Stimulated activated CD4-positive, alpha-beta T cell treated with anti-CD3 and anti-CD28 coated beads, Interleukin-1b, Interleukin-23, amount 100 ng/mL, for 48 hours (primary cell): Measurements from ENCODE around the gene SAMD4A.
"Not testable (repeated sequence)": the region's sequence is repeated elsewhere in the genome, so short reads cannot be mapped to it uniquely, and the experiment has no call there.

Source experiments
- DNase-seq: peaks from one replicate; pipeline ENCODE4 v3.0.0-alpha.2; 2020

Gene SAMD4A

DNA sequence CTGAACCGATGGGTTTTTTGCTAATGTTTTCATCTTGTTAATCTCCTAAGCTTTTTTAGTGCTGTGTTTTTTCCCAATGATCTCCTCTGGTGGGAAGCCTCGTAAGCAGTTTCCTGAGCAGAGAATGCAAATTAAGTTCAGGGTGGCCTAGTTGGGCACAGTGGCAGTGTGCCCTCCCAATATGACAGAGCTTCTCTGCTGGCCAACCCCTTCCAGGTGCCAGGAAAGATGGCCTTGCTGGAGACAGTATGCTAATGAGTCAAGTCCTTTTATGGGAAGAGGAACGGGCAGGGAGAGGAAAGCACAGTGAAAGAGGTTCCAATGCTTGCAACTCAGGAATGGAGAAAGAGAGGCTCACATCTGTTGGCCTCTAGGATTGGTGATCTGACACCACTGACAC is 219.9 kb downstream of the SAMD4A start:
- no peak for DNase-seq

GRCh38 chr14:54787261-54787660 is 220.3 kb downstream of the SAMD4A start:
- no peak for DNase-seq

DNA sequence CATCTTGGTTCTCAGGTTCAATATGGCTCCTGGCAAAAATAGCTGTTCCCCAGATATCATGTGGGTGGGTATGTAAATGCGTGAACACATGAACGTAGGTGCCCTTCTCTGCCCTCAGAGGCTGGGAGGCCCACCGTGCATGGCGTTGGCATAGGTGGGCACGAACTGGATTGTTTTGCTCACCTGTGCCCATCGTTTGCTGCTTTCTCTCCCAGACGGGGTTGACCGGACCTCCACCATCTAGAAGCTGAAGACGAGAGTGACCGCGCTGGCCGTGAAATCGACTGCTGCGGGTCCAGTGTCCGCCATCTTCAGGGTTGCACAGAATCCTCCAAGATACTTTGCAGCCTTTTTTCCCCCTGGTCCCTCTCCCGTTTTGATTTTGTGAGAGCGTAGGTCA is 221.8 kb downstream of the SAMD4A start:
- DNase-seq = no peak

DNA sequence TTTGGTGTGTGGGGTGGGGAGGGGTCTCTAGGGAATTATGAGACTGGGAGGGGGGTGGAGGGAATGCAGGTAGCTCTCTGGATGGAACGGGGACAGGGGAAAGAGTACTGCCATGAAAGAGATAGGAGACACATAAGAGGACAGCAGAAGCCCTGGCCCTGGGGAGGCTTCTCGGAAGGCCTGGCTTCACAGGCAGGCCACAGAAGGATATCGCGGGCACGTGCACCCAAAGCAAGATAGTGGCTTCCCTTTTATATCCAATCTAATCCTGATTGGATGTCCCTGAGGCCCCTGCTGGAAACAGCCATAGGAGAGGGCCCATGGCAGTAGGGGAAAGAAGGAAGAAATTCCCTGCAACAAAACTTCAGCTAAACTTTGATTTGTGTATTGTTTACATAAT is 222.2 kb downstream of the SAMD4A start:
- no peak for DNase-seq

DNA sequence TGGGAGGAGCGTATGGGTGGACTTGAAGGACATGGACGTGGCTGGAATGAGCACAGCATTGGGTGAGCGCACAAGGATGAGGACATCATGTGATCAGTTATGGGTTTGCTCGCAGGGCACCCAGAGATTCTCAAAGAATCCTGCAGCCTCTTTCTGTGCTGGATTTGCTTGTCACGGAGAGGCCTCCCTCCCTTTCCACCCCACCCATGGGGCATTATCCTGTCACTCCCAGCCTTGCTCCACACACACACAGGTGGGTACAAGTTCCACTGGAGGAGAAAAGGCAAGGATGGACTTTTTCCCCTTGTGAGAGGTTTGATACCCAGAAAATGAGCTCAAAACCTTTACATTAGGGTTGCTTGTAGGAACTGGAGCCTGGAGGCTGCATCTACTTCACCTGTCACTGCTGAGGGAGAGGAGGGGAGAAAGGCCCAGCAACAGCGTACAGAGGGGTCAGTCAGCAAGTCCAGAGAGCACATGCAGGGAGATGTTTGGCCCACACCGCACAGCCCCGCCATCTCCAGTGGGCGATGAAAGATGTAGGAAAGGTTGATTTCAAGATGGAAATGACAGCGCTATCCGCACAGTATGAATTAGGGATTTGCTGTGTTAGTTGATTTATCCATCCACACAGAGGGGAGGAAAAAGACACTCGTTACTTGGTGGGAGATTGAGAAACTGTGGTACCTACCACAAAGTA is 223.0 kb downstream of the SAMD4A start:
- DNase-seq = no peak

DNA sequence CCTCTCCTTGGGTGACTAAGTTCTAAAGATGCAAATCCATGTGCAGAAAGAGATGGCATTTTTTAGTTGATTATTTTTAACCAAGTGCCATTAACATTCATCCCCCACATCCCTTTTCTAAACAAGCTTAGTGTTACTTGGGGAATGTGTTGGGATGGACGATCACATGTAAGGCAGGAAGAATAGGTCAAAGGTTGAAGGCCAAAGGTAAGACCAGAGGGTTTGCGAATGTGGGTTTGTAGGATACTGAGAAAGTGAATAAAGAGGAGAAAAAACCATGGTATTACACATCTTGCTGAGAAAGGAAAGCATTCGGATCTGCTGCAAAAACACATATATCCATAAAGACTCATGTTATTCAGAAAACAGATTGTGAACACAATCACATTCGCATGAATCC is 224.1 kb downstream of the SAMD4A start:
- DNase-seq = no peak

- DNase-seq = no peak
Measured at GRCh38 chr14:54792288-54792687, 225.4 kb downstream of the SAMD4A start.

DNA sequence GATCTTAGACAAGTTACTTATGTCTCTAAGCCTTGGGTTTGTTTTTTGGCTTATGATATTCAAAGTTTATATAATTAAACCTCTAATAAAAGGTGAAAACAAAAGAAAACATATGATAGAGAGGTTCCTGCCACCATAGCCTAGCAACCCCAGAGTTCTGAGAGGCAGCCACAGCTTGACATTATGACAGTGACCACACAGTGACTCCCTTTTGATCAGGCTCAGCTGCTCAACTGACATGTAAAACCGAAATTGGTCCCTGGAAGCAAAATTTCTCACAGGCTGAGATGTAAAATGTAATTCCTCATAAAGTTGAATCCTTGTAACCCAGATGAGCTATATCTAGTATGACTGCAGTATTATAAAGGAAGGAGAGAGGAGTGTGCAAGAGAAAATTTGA is 227.2 kb downstream of the SAMD4A start:
- no peak for DNase-seq

- DNase-seq = no peak
Measured at GRCh38 chr14:54794796-54795195, 227.9 kb downstream of the SAMD4A start.

- no peak for DNase-seq
Measured at GRCh38 chr14:54796961-54797360, 230.0 kb downstream of the SAMD4A start.

- DNase-seq = no peak
Measured at GRCh38 chr14:54797556-54797955, 230.6 kb downstream of the SAMD4A start.

DNA sequence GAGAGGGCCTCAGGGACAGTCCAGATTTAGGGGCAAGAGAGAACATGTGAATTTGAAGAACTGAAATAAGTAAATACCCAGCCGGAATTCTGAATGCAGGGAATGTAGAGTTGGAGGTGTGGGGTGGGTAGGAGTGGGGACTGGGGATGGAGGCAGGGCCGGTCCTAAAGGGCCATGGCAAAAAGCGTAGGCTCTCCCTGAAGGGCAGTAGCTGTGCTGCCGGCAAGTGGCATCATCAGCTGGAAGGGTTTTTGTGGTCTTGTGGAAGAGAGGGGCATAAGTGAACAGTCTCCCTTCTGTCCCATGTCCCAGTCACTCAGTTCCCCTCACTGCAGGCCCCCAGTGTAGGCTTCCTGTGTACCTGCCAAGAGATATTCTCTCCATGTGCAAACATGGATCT is 231.1 kb downstream of the SAMD4A start:
- no peak for DNase-seq

DNA sequence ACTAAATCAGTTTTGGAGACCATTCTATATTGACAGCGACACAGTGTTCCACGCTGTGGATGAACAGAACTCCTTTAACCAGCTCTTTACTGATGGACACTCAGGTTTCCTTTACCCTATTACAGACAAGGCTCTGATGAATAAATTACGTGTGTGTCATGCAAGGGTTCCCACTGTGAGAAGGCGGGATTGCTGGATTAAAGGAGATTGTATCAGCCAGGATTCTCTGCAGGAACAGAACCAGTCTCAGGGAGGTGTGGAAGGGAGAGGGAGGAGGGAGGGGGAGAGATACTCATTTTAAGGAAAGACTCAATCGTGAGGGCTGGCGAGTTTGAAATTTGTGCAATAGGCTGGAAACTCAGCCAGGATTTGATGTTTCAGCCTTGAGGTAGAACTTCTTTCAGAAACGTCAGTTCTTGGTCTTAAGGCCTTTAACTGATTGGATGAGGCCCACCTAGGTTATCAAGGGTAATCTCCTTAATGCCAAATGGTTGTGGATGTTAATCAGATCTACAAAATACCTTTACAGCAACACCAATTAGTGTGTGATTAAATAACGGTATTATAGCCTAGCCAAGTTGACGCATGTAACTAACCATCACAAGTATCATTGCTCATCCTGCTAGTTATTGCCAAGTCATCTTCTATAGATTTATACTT is 231.7 kb downstream of the SAMD4A start:
- DNase-seq = no peak

- DNase-seq = not testable (repeated sequence)
Measured at GRCh38 chr14:54801482-54801881, 234.6 kb downstream of the SAMD4A start.

GRCh38 chr14:54803396-54803795 is 236.5 kb downstream of the SAMD4A start:
- DNase-seq = no peak

DNA sequence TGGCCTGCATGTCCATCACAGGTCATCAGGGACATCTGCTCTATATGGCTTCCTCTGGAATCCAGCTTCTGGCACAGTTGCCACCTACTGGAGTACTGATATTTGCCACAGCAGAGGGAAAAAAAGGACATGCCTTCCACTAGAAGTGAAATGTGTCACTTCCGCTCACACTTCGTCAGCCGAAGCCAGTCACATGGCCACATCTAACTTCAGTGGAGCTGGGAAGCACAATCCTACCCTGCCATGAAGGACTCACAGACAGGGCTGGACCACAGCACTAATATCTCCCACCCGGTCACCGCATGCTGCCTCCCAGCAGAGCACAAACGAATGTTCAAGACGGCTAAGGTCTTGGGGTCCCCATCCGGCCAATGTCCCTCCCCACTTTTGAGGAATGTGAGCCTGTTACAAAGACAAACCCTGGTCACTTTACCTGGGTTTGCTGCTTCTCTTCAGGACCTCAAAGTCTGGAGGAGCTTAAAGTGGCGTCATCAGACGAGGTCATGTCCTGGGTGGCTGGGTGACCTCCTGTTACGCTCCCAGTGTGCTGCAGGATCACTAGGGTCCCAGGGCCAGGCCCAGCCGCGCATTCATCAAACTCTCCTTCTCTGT is 237.1 kb downstream of the SAMD4A start:
- DNase-seq = no peak

DNA sequence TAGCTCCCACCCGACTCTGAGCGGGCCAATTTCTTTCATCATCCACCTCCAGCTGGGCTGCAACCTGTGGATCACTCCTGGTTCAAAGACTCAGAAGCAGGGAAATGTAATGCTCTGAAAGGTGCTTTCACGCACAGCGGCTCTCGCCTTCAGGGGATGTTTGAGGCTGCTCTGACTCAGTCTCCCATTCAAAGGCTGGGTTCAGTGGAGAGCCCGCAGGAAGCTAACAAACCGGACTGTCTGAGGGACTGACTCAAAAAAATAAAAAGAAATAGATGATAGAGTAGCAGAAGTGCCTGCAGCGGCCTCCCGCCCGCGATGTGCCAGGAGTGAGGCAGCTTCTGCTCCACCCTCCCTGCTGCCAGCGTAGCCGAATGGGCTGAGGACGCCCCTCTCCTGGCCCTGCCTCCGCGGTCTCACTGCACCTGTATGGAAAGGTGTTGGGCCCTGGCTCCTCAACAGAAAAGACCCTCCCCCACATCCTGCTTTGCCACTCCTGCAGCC is 237.7 kb downstream of the SAMD4A start:
- DNase-seq = no peak

GRCh38 chr14:54805070-54805444 is 238.1 kb downstream of the SAMD4A start:
- no peak for DNase-seq

GRCh38 chr14:54805445-54806322 is 238.8 kb downstream of the SAMD4A start:
- peak; percentile 77 for DNase-seq

DNA sequence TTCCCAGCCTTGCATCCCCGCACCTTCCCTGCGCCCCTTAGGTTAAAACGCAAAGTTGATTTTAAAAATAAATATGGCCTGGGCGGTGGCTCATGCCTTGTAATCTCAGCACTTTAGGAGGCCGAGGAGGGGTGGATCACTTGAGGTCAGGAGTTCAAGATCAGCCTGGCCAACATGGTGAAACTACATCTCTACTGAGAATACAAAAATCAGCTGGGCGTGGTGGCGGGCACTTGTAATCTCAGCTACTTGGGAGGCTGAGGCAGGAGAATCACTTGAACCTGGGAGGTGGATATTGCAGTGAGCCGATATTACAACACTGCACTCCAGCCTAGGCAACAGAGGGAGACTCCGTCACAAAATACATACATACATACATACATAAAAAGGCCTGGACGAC is 239.7 kb downstream of the SAMD4A start:
- DNase-seq = no peak

GRCh38 chr14:54807428-54807827 is 240.5 kb downstream of the SAMD4A start:
- no peak for DNase-seq

GRCh38 chr14:54807881-54808280 is 241.0 kb downstream of the SAMD4A start:
- DNase-seq = no peak
